ENCODE measurements around the gene CELSR3. TPM values are rescaled to one million over a fixed set of nuclear protein-coding genes. Genes with fewer than 3 reads are reported as not detected.
A peak's percentile ranks its signal among the peaks of the same experiment; 100 is the strongest.

The CELSR3 gene
- total RNA-seq, 1 donor from 2014 or later = 9.8 TPM

- H3K27me3 Mint-ChIP-seq = no peaks in the 10 kb centered on the region
Observed at GRCh38 chr3:48655063-48655462, 7.6 kb downstream of the CELSR3 start.

GRCh38 chr3:48652923-48653715, 9.6 kb downstream of the CELSR3 start:
- no peaks in the 10 kb centered on the region for H3K9me3 Mint-ChIP-seq
- H3K36me3 Mint-ChIP-seq = no peaks in the 10 kb centered on the region
- no peak for DNase-seq (ENCODE audit: extremely low spot score, unreplicated experiment)
- no peak overlapping the region for H3K27ac Mint-ChIP-seq
- TF ChIP-seq CTCF (conservative IDR thresholded peaks at IDR 0.05) = no peak
- H3K27me3 Mint-ChIP-seq = no peaks in the 10 kb centered on the region
- no peaks in the 10 kb centered on the region for H3K4me1 Mint-ChIP-seq (ENCODE audit: unreplicated experiment)
- H3K4me3 Mint-ChIP-seq = no peak overlapping the region

More at GRCh38 chr3:48655063-48655462, 7.6 kb downstream of the CELSR3 start:
- no peak for TF ChIP-seq CTCF (conservative IDR thresholded peaks at IDR 0.05)
- H3K4me1 Mint-ChIP-seq (ENCODE audit: unreplicated experiment) = no peaks in the 10 kb centered on the region
- peaks cover 5% of the 10 kb centered on the region for H3K36me3 Mint-ChIP-seq
- peak overlapping the region; percentile 70 for H3K4me3 Mint-ChIP-seq
- H3K9me3 Mint-ChIP-seq = peaks cover 4% of the 10 kb centered on the region
- no peak for DNase-seq (ENCODE audit: extremely low spot score, unreplicated experiment)
- no peak overlapping the region for H3K27ac Mint-ChIP-seq

- H3K4me3 Mint-ChIP-seq = no peak overlapping the region
- no peaks in the 10 kb centered on the region for H3K27me3 Mint-ChIP-seq
- no peaks in the 10 kb centered on the region for H3K9me3 Mint-ChIP-seq
- no peaks in the 10 kb centered on the region for H3K4me1 Mint-ChIP-seq (ENCODE audit: unreplicated experiment)
- no peaks in the 10 kb centered on the region for H3K36me3 Mint-ChIP-seq
- DNase-seq (ENCODE audit: extremely low spot score, unreplicated experiment) = no peak
- no peak for TF ChIP-seq CTCF (conservative IDR thresholded peaks at IDR 0.05)
- no peak overlapping the region for H3K27ac Mint-ChIP-seq
Observed at GRCh38 chr3:48651771-48652170, 10.9 kb downstream of the CELSR3 start.

GRCh38 chr3:48650723-48651122, 12.0 kb downstream of the CELSR3 start:
- no peak for TF ChIP-seq CTCF (conservative IDR thresholded peaks at IDR 0.05)
- H3K27me3 Mint-ChIP-seq = no peaks in the 10 kb centered on the region
- H3K9me3 Mint-ChIP-seq = no peaks in the 10 kb centered on the region
- H3K36me3 Mint-ChIP-seq = no peaks in the 10 kb centered on the region
- no peaks in the 10 kb centered on the region for H3K4me1 Mint-ChIP-seq (ENCODE audit: unreplicated experiment)
- H3K4me3 Mint-ChIP-seq = no peak overlapping the region
- peak overlapping the region; percentile 16 for H3K27ac Mint-ChIP-seq
- DNase-seq (ENCODE audit: extremely low spot score, unreplicated experiment) = no peak

- no peak overlapping the region for H3K4me3 Mint-ChIP-seq
- H3K27ac Mint-ChIP-seq = no peak overlapping the region
Observed at GRCh38 chr3:48648188-48648850, 14.4 kb downstream of the CELSR3 start.

More at GRCh38 chr3:48648188-48648850, 14.4 kb downstream of the CELSR3 start:
- no peak for TF ChIP-seq CTCF (conservative IDR thresholded peaks at IDR 0.05)
- no peak for DNase-seq (ENCODE audit: extremely low spot score, unreplicated experiment)
- Mint-ChIP-seq H3K4me1 (ENCODE audit: unreplicated experiment) (no peaks in the 10 kb centered on the region), H3K9me3 (no peaks in the 10 kb centered on the region), H3K36me3 (no peaks in the 10 kb centered on the region), H3K27me3 (no peaks in the 10 kb centered on the region)

Data from type B pancreatic cell (in vitro differentiated cells).